ENCODE results near the gene SCART1. TPM values are rescaled to one million over a fixed set of nuclear protein-coding genes. Genes with fewer than 3 reads are reported as not detected.
"Not testable (repeated sequence)": the region's sequence is repeated elsewhere in the genome, so short reads cannot be mapped to it uniquely, and the experiment has no call there.

The SCART1 gene
- total RNA-seq, 1 donor from 2014 or later, result 0.73 TPM

DNA sequence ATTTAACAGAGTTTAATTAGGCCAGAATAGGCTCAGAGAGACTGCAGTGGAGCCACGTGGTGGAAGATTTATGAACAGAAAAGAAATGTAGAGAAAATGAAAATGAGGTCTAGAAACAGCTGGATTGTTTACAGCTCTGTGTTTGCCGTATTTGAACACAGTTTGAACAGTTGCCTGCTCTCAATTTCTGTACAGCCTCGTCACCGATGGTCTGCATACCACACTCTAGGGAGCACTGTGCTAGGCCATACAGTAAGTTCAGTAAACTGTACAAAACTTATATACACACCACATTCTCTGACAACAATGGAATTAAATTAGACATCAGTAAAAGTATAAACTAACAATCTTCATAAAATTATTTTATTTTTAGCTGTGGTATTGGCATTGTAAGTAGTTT, 62.3 kb downstream of the SCART1 start:
- DNase-seq (ENCODE audit: low read depth, low spot score), result no peak

DNA sequence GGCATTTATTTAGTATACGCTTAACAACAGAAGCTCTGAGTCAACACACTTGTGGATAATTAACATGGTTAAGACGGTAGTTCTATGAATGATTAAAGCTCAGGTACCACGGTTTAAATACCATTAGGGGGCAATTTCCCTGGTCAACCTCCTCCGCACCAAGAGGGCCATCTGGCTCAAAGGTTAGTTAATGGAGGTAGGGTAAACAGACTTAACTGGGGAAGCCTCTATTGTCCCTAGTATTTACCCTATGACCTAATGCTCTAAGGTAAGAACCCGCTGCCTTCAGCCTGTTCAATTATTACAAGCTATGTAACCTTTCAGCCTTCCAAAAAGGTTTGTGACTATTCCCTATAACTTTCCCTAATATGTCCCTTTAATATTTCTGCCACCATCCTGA, 64.8 kb downstream of the SCART1 start:
- DNase-seq (ENCODE audit: low read depth, low spot score), result not testable (repeated sequence)

Other genes with a start within 250 kb of the SCART1 start
- not detected in 2 replicates for gene UTF1, start 223.7 kb upstream of the SCART1 start, total RNA-seq
- gene VENTX, start 216.1 kb upstream of the SCART1 start, total RNA-seq, result not detected in 2 replicates
- gene ADAM8, start 177.1 kb upstream of the SCART1 start, total RNA-seq, result 0.33 and 0.46 TPM in 2 replicates
- gene TUBGCP2, start 145.1 kb upstream of the SCART1 start, total RNA-seq, result 59.4 and 60.9 TPM in 2 replicates
- gene ZNF511, start 145.0 kb upstream of the SCART1 start, total RNA-seq, result 27.4 and 40.4 TPM in 2 replicates
- gene CALY, start 117.0 kb upstream of the SCART1 start, total RNA-seq, result not detected in 2 replicates
- not detected in 2 replicates for gene PRAP1, start 106.6 kb upstream of the SCART1 start, total RNA-seq
- gene FUOM, start 95.9 kb upstream of the SCART1 start, total RNA-seq, result 9.3 and 32.9 TPM in 2 replicates
- gene ECHS1, start 80.6 kb upstream of the SCART1 start, total RNA-seq, result 60.3 and 63.4 TPM in 2 replicates
- 5.8 and 8.8 TPM in 2 replicates for gene PAOX, start 74.7 kb upstream of the SCART1 start, total RNA-seq
- 46.0 and 56.7 TPM in 2 replicates for gene MTG1, start 59.8 kb upstream of the SCART1 start, total RNA-seq
- gene SPRN, start 29.3 kb upstream of the SCART1 start, total RNA-seq, result not detected in 2 replicates
- 0.13 TPM in 1 of 2 replicates, not detected in the other for gene CYP2E1, start 73.4 kb downstream of the SCART1 start, total RNA-seq
- gene SYCE1, start 111.6 kb downstream of the SCART1 start, total RNA-seq, result 0.21 TPM in 1 of 2 replicates, not detected in the other
- not detected in 2 replicates for gene FRG2B, start 172.8 kb downstream of the SCART1 start, total RNA-seq